ENCODE results near the gene SHC2.

- TF ChIP-seq CTCF (IDR thresholded peaks at IDR 0.05) (no peak), JUND (IDR thresholded peaks at IDR 0.05) (no peak), MAX (IDR thresholded peaks at IDR 0.05; ENCODE audit: low read depth) (no peak), MXI1 (IDR thresholded peaks at IDR 0.05; ENCODE audit: low read depth, low read length) (no peak), GABPA (IDR thresholded peaks at IDR 0.05; ENCODE audit: low read depth) (no peak), RCOR1 (IDR thresholded peaks at IDR 0.05; ENCODE audit: low read length) (no peak), EZH2phosphoT487 (IDR thresholded peaks at IDR 0.05; ENCODE audit: borderline replicate concordance, low read depth) (no peak)
Measured at GRCh38 chr19:434152-434960, 26.5 kb downstream of the SHC2 start.
